Smooth muscle cell (in vitro differentiated cells): ENCODE measurements around the gene SLC13A3. TPM values are rescaled to one million over a fixed set of nuclear protein-coding genes. Genes with fewer than 3 reads are reported as not detected.

ENCODE experiments used
- DNase-seq: peaks from one replicate; lab custom pipeline; 2025; ENCODE audit not compliant: unreplicated experiment; lab: John Stamatoyannopoulos, UW
- H2AFZ ChIP-seq: fragments of 200-600 bp; sonication (generic); 2 replicates; pipeline ENCODE4 v1.6.0; 2016; ENCODE audit warnings: antibody characterized with exemption, low read depth, mild to moderate bottlenecking
- H3F3A ChIP-seq: fragments of 200-600 bp; sonication (generic); 2 replicates; pipeline ENCODE4 v1.6.0; 2017; ENCODE audit warnings: antibody characterized with exemption, low read depth
- H3K27ac ChIP-seq: fragments of 200-600 bp; sonication (generic); 2 replicates; pipeline ENCODE4 v1.5.1; 2016; ENCODE audit warnings: low read depth, mild to moderate bottlenecking
- H3K27me3 ChIP-seq: fragments of 200-600 bp; sonication (generic); 2 replicates; pipeline ENCODE4 v1.6.1; 2016; ENCODE audit warnings: low read depth, mild to moderate bottlenecking
- H3K36me3 ChIP-seq: fragments of 200-600 bp; sonication (generic); 2 replicates; pipeline ENCODE4 v1.5.1; 2016; ENCODE audit warnings: low read depth
- H3K4me1 ChIP-seq: fragments of 200-600 bp; sonication (generic); 2 replicates; pipeline ENCODE4 v1.5.1; 2016; ENCODE audit warnings: low read depth
- H3K4me2 ChIP-seq: fragments of 200-600 bp; sonication (generic); 2 replicates; pipeline ENCODE4 v1.6.0; 2016; ENCODE audit warnings: mild to moderate bottlenecking
- H3K4me3 ChIP-seq: fragments of 200-600 bp; sonication (generic); 2 replicates; pipeline ENCODE4 v1.5.1; 2016; ENCODE audit warnings: mild to moderate bottlenecking
- H3K79me2 ChIP-seq: fragments of 200-600 bp; sonication (generic); 2 replicates; pipeline ENCODE4 v1.6.0; 2016; ENCODE audit warnings: low read depth, mild to moderate bottlenecking
- H3K9ac ChIP-seq: fragments of 200-600 bp; sonication (generic); 2 replicates; pipeline ENCODE4 v1.6.0; 2016; ENCODE audit warnings: low read depth
- H3K9me3 ChIP-seq: fragments of 200-600 bp; sonication (generic); replicated peaks from 2 replicates; pipeline ENCODE4 v1.5.1; 2016; ENCODE audit warnings: low read depth
- H4K20me1 ChIP-seq: fragments of 200-600 bp; sonication (generic); 2 replicates; pipeline ENCODE4 v1.6.0; 2016; ENCODE audit warnings: low read depth
- CTCF ChIP-seq: fragments of 200-600 bp; sonication (generic); IDR thresholded peaks from 2 replicates; pipeline ENCODE4 v1.5.1; 2017; ENCODE audit warnings: borderline replicate concordance, mild to moderate bottlenecking, antibody characterized with exemption; ENCODE audit not compliant: insufficient read depth, poor library complexity, severe bottlenecking
- WGBS: methylation state at CpG from one replicate; pipeline ENCODE4 v1.1.7; 2016; ENCODE audit warnings: low lambda C conversion rate; 5-methylcytosine and 5-hydroxymethylcytosine counted together
- polyA plus RNA-seq: library from polyadenylated mRNA; unstranded; fragments of >200 nt; fragmentation: Nextera tagmentation; extraction: Ambion mirVana; gene quantifications from 2 replicates; pipeline ENCODE4 v1.2.1, GENCODE V29; 2016
- total RNA-seq: library from RNA; depleted of rRNA; stranded (reverse); fragments of >200 nt; gene quantifications from 2 replicates; pipeline ENCODE4 v1.2.3, GENCODE V29; 2014

The SLC13A3 gene
- total and polyA plus RNA-seq, 2 experiments from 2014 or later = 6.4 to 7.7 TPM

- no peaks in the 10 kb centered on the region for H3K27me3 ChIP-seq
- H3K79me2 ChIP-seq = no peaks in the 10 kb centered on the region
- H3K9me3 ChIP-seq = no peaks in the 10 kb centered on the region
- H3K4me3 ChIP-seq = no peak overlapping the region
- DNase-seq = no peak
- H3K9ac ChIP-seq = no peak overlapping the region
- no peak overlapping the region for H2AFZ ChIP-seq
- no peaks in the 10 kb centered on the region for H3F3A ChIP-seq
- no peak for TF ChIP-seq CTCF
- H3K4me2 ChIP-seq = no peak overlapping the region
- 89% methylated on average over 6 of the region's 6 CpGs for WGBS
- H4K20me1 ChIP-seq = no peaks in the 10 kb centered on the region
- H3K4me1 ChIP-seq = no peaks in the 10 kb centered on the region
- no peaks in the 10 kb centered on the region for H3K36me3 ChIP-seq
- no peak overlapping the region for H3K27ac ChIP-seq
Observed at GRCh38 chr20:46546936-46547335, 104.3 kb downstream of the SLC13A3 start.

- Histone ChIP-seq H3K4me3 (no peak overlapping the region), H3K27ac (no peak overlapping the region), H3K36me3 (no peaks in the 10 kb centered on the region), H3K4me1 (no peaks in the 10 kb centered on the region), H3F3A (no peaks in the 10 kb centered on the region), H3K4me2 (no peak overlapping the region), H3K79me2 (no peaks in the 10 kb centered on the region), H2AFZ (no peak overlapping the region), H3K9ac (no peak overlapping the region), H4K20me1 (no peaks in the 10 kb centered on the region), H3K9me3 (no peaks in the 10 kb centered on the region), H3K27me3 (no peaks in the 10 kb centered on the region)
- DNase-seq = no peak
- WGBS = 90% methylated on average over 3 of the region's 3 CpGs
- no peak for TF ChIP-seq CTCF
Observed at GRCh38 chr20:46546298-46546697, 105.0 kb downstream of the SLC13A3 start.

- Histone ChIP-seq H3K4me2 (no peak overlapping the region), H3K9ac (no peak overlapping the region), H3K36me3 (no peaks in the 10 kb centered on the region), H3K27me3 (no peaks in the 10 kb centered on the region), H3K9me3 (no peaks in the 10 kb centered on the region), H3F3A (no peaks in the 10 kb centered on the region), H4K20me1 (no peaks in the 10 kb centered on the region), H3K4me3 (no peak overlapping the region), H2AFZ (no peak overlapping the region), H3K79me2 (no peaks in the 10 kb centered on the region), H3K27ac (no peak overlapping the region), H3K4me1 (no peaks in the 10 kb centered on the region)
- WGBS = 96% methylated on average over 9 of the region's 9 CpGs
- TF ChIP-seq CTCF = no peak
- DNase-seq = no peak
Observed at GRCh38 chr20:46545827-46546138, 105.5 kb downstream of the SLC13A3 start.

GRCh38 chr20:46545077-46545826, 106.0 kb downstream of the SLC13A3 start:
- Histone ChIP-seq H3K4me2 (no peak overlapping the region), H3K9ac (no peak overlapping the region)
- no peak for DNase-seq

More at GRCh38 chr20:46545077-46545826, 106.0 kb downstream of the SLC13A3 start:
- Histone ChIP-seq H3K27me3 (no peaks in the 10 kb centered on the region), H3F3A (no peaks in the 10 kb centered on the region), H2AFZ (no peak overlapping the region), H3K36me3 (no peaks in the 10 kb centered on the region), H3K27ac (no peak overlapping the region), H3K9me3 (no peaks in the 10 kb centered on the region), H3K4me1 (no peaks in the 10 kb centered on the region), H4K20me1 (no peaks in the 10 kb centered on the region), H3K4me3 (no peak overlapping the region), H3K79me2 (no peaks in the 10 kb centered on the region)
- TF ChIP-seq CTCF = no peak
- 95% methylated on average over 14 of the region's 14 CpGs for WGBS
